Transverse colon (tissue), 4 donors: ENCODE data around the gene GJB4. TPM values are rescaled to one million over a fixed set of nuclear protein-coding genes. Genes with fewer than 3 reads are reported as not detected.
"Not testable (repeated sequence)": the region's sequence is repeated elsewhere in the genome, so short reads cannot be mapped to it uniquely, and the experiment has no call there.

Experiments used
- DNase-seq: peaks from one replicate; pipeline ENCODE4 v3.0.0-alpha.2; 2019
- H3K27ac ChIP-seq, 4 donors: fragments of 200-600 bp; sonication (generic); 2 replicates each; pipeline ENCODE4 v1.5.1; 2016 to 2018; ENCODE audit warnings: inconsistent platforms in 4 of 4
- H3K27me3 ChIP-seq: fragments of 200-600 bp; sonication (generic); 2 replicates; pipeline ENCODE4 v1.5.1; 2017; ENCODE audit warnings: inconsistent platforms
- H3K36me3 ChIP-seq, 4 donors: fragments of 200-600 bp; sonication (generic); 2 replicates each; pipeline ENCODE4 v1.5.1; 2017 to 2019; ENCODE audit warnings: inconsistent platforms in 4 of 4
- H3K4me1 ChIP-seq, 4 donors: fragments of 200-600 bp; sonication (generic); 2 replicates each; pipeline ENCODE4 v1.5.1; 2017 to 2020; ENCODE audit warnings: inconsistent platforms in 4 of 4
- H3K4me3 ChIP-seq, 4 donors: fragments of 200-600 bp; sonication (generic); 1 replicate in 1 of 4; 2 replicates in 3 of 4; pipeline versions ENCODE4 v1.5.1 to v1.6.1; 2017 to 2019; ENCODE audit warnings: inconsistent platforms in 4 of 4
- H3K9me3 ChIP-seq, 2 donors: fragments of 200-600 bp; sonication (generic); 2 replicates each; pipeline ENCODE4 v1.5.1; 2017 to 2019; ENCODE audit warnings: inconsistent platforms in 2 of 2
- CTCF ChIP-seq, 5 experiments: fragments of 200-600 bp in 3 of 5; fragments of 450-650 bp in 2 of 5; sonication (generic) in 3 of 5; IDR thresholded peaks; 1 replicate in 2 of 5; 2 replicates in 3 of 5; pipeline ENCODE4 v1.5.1; 2016 to 2017; ENCODE audit warnings: antibody characterized with exemption in 5 of 5, inconsistent platforms in 3 of 5, mild to moderate bottlenecking in 2 of 5, moderate library complexity in 1 of 5
- EP300 ChIP-seq: sonication (generic); formaldehyde crosslinking; IDR thresholded peaks from one replicate; pipeline ENCODE4 v1.6.1; 2017; ENCODE audit warnings: antibody characterized with exemption, low read depth
- POLR2A ChIP-seq: fragments of 450-650 bp; IDR thresholded peaks from one replicate; pipeline ENCODE4 v1.6.1; 2016; ENCODE audit warnings: antibody characterized with exemption, mild to moderate bottlenecking, moderate library complexity
- POLR2AphosphoS5 ChIP-seq, 3 donors: sonication (generic); formaldehyde crosslinking; IDR thresholded peaks; one replicate each; pipeline ENCODE4 v1.6.1; 2016; ENCODE audit warnings: antibody characterized with exemption in 3 of 3
- WGBS, 2 donors: methylation state at CpG; one replicate each; pipeline ENCODE4 v1.1.5; 2018; ENCODE audit warnings: low coverage in 1 of 2; 5-methylcytosine and 5-hydroxymethylcytosine counted together
- in situ Hi-C, 4 donors: fragments of 200-750 bp; cut with MboI; loops; one replicate each; pipeline versions ENCODE4 v1.15.0 to v1.15.1; 2017; ENCODE audit warnings: low sequenced_read_pairs in 3 of 4, low pct_ligation_motif_present in 1 of 4, low pct_unique_long_range_greater_than_20kb in 1 of 4
- intact Hi-C: fragments of 100-400 bp; cut with DNase I; formaldehyde crosslinking; loops from one replicate; pipeline ENCODE4 v1.15.1; 2023; ENCODE audit warnings: low total_unique reads
- total RNA-seq, 4 donors: library from RNA; depleted of rRNA; stranded (reverse); fragments of >200 nt; gene quantifications; one replicate each; pipeline ENCODE4 v1.1.0, GENCODE V29; 2016

The GJB4 gene
- total RNA-seq, 4 donors from 2014 or later: 0.32 TPM; not detected in 3

GRCh38 chr1:34771573-34772371 is 12.2 kb downstream of the GJB4 start:
- H3K27ac ChIP-seq: no peak overlapping the region
- no peaks in the 10 kb centered on the region for H3K4me1 ChIP-seq
- H3K27me3 ChIP-seq: peaks cover 6% of the 10 kb centered on the region
- WGBS, 2 donors: 78 to 86% methylated on average over 11 to 16 of the region's 16 CpGs
- TF ChIP-seq POLR2A (no peak), EP300 (no peak), CTCF (IDR thresholded peaks at IDR 0.05) (no peak), POLR2AphosphoS5 (IDR thresholded peaks at IDR 0.05) (no peak)
- no peak for DNase-seq
- H3K9me3 ChIP-seq: no peaks in the 10 kb centered on the region
- intact Hi-C loops (no loop called here), in situ Hi-C loops (no loop called here)
- no peaks in the 10 kb centered on the region for H3K36me3 ChIP-seq
- no peak overlapping the region for H3K4me3 ChIP-seq

- in situ Hi-C loops, H3K4me1 ChIP-seq, H3K27ac ChIP-seq, intact Hi-C loops, H3K9me3 ChIP-seq, H3K4me3 ChIP-seq, DNase-seq, H3K36me3 ChIP-seq: not testable (repeated sequence)
- peaks cover 10% of the 10 kb centered on the region for H3K27me3 ChIP-seq
- 95 to 100% methylated on average over 4 of the region's 4 CpGs for WGBS, 2 donors
Measured at GRCh38 chr1:34773114-34773513, 13.6 kb downstream of the GJB4 start.

GRCh38 chr1:34774957-34775356 is 15.4 kb downstream of the GJB4 start:
- Histone ChIP-seq H3K4me3 (no peak overlapping the region), H3K4me1 (no peaks in the 10 kb centered on the region), H3K36me3 (no peaks in the 10 kb centered on the region), H3K27me3 (peaks cover 13% of the 10 kb centered on the region), H3K27ac (no peak overlapping the region), H3K9me3 (no peaks in the 10 kb centered on the region)
- in situ Hi-C loops: no loop called here
- TF ChIP-seq POLR2AphosphoS5 (IDR thresholded peaks at IDR 0.05) (no peak), CTCF (IDR thresholded peaks at IDR 0.05) (no peak), POLR2A (no peak), EP300 (no peak)
- no peak for DNase-seq
- intact Hi-C loops: no loop called here
- 68 to 72% methylated on average over 3 to 8 of the region's 8 CpGs for WGBS, 2 donors

GRCh38 chr1:34776911-34777310 is 17.4 kb downstream of the GJB4 start:
- H3K4me3 ChIP-seq: no peak overlapping the region
- peaks cover 27% of the 10 kb centered on the region for H3K27me3 ChIP-seq
- no peaks in the 10 kb centered on the region for H3K9me3 ChIP-seq
- no peak for DNase-seq
- no peak overlapping the region for H3K27ac ChIP-seq
- intact Hi-C loops: no loop called here
- in situ Hi-C loops: no loop called here
- 71% methylated on average over 3 of the region's 3 CpGs; no CpG with 5 or more reads in 1 of the 2 donors for WGBS, 2 donors
- H3K4me1 ChIP-seq: peaks cover 0 to 16% (median 13%) of the 10 kb centered on the region in 4 donors
- H3K36me3 ChIP-seq: no peaks in the 10 kb centered on the region
- TF ChIP-seq CTCF (IDR thresholded peaks at IDR 0.05): no peak
